IPS-11a (cell line): ENCODE results near the gene EYA4.

Experiments used
- H3K4me3 ChIP-seq: one replicate; pipeline ENCODE4 v1.5.1; 2013; ENCODE audit warnings: low read depth, low read length, control low read depth

The EYA4 gene, protein sequence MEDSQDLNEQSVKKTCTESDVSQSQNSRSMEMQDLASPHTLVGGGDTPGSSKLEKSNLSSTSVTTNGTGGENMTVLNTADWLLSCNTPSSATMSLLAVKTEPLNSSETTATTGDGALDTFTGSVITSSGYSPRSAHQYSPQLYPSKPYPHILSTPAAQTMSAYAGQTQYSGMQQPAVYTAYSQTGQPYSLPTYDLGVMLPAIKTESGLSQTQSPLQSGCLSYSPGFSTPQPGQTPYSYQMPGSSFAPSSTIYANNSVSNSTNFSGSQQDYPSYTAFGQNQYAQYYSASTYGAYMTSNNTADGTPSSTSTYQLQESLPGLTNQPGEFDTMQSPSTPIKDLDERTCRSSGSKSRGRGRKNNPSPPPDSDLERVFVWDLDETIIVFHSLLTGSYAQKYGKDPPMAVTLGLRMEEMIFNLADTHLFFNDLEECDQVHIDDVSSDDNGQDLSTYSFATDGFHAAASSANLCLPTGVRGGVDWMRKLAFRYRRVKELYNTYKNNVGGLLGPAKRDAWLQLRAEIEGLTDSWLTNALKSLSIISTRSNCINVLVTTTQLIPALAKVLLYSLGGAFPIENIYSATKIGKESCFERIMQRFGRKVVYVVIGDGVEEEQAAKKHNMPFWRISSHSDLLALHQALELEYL

DNA sequence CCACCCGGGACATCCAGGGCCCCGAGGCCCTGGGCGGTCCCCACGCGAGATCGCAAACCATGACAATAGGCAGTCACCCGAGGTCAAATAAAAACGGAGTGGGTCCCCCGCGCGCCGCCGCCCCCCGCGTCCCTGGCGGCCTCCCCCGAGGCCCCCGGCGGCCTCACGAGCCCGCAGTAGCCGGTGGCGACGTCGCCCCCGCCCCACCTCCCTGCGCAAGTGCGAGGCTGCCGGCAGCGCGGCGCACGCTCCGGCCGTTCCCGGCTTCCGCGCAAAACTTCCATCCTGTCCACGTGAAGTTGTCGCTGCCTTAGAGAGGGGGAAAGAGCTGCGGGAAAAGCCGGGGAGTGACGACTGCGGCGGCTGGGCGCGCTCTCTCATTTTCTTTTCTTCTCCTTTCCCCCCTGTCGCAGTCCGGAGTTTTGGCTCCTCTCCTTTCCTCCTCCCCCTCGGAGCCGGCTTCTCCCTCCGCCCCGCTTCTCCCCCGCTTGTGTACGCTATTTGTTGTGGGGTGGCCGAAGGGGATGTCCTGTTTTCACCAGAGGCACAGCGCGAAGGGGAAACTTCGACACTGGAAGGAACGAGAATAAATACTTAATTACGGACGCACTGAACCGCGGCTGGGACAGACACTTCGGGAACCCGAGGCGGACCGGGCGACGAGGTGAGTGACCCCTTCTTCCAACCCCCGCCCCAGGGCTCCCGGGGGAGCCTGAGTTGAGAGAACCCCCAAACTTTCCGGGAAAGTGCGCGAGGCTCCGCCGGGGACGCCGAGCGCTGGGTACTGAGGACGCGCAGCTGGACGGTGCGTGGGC lies at the start of gene EYA4:
EYA4 (plus strand) TSS at position 272 of the 815 bp plus-strand sequence. CDS start 33,424 bp downstream, outside the sequence.
- H3K4me3 ChIP-seq: peak within 1 kb of the TSS; percentile 56

DNA sequence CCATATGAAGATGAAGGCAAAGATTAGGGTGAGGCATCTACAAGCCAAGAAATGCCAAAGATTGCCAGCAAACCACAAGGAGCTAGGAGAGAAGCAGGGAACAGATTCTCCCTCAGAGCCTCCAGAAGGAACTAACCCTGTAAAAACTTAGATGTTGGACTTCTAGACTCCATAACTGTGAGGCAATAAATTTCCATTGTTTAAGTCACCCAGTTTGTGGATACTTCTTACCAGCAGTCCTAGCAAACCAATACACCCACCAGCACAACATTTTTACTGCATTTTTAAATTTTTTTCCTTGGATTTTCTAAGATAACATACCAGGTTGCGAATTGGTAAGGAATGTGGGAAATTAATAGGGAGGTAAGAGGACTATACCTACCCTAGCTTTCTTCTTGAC lies 47.8 kb upstream of the EYA4 start:
- no peak overlapping the region for H3K4me3 ChIP-seq

DNA sequence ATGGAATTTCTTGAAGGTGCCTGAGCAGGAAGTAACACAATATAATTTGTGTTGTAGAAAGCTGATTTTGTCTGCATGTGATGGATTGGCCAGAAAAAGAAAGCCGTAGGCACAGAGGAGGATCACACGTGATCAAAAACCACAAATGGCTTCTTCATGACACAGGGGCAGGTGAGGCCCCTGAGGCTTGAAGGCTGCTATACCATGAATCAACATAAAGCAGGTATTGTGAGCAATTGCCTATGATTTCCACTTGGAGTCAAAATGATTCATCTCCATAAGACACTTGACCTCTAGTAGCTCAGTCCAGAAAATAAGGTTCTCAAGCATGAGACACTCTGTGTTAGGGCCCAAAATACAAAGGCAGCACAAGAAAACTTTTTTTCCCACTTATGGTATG lies 42.4 kb upstream of the EYA4 start:
- H3K4me3 ChIP-seq: no peak overlapping the region

DNA sequence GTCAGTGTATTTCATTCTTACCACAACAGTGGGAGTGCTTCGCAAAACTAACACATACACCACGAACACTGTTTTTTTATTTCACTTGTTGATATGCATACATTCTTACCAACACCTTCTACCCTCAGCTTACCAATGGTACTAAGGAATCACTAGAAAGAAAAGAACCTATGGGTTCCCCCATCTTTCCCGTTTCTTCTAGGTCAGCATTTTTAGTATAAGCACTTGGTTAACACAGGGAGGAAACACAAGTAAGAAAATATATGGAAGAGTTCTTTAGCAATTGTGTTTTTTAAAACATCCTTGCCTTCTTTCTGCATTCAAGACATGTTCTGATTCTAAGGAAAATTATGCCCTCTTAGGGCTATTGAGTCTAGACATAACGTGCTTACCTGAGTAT lies 39.9 kb upstream of the EYA4 start:
- no peak overlapping the region for H3K4me3 ChIP-seq

DNA sequence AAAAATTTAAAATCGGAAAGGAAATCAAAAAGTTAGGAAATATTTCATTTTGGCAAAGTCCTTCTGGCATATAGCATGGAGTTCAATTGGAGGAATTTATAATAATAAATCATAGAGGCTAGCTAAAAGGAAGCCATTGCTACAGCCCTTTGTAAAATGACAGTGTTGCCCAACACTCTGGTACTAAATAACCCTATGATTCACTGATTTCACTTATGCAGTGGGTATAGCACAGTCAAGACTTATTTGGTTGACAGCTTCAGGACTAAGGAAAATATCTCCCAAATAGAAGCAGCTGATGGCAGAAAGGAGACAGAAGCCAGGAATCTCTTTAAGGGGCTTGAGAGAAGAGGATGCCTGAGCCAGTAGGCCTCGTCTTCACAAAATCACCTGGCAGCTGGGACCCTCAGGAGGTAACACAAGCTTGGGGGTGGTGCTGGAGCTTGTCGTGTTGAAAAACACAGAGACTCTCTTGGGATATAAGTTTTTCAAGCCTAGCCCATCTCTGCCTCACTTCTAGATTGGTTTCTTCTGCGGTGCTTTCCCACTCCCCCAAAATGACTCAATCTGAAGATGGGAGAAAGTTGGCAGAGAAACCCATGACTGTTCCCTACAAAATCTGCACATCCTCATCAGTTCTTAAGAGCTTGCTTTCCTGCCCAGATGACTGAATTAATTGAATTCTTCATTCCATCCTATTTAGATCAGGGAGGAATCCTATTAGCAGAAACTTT lies 38.4 kb upstream of the EYA4 start:
- no peak overlapping the region for H3K4me3 ChIP-seq

DNA sequence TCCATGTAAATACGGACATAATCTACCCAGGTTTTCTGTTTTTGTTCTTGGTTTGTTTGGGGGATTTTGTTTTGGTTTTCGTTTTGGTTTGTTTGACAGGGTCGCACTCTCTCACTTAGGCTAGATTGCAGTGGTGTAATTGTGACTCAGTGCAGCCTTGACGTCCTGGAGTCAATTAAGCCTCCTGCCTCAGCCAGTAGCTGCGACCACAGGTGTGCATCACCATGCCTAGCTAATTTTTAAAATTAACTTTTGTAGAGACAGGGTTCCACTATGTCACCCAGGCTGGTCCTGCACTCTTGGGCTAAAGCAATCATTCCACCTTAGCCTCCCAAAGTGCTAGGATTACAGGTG lies 37.8 kb upstream of the EYA4 start:
- no peak overlapping the region for H3K4me3 ChIP-seq

DNA sequence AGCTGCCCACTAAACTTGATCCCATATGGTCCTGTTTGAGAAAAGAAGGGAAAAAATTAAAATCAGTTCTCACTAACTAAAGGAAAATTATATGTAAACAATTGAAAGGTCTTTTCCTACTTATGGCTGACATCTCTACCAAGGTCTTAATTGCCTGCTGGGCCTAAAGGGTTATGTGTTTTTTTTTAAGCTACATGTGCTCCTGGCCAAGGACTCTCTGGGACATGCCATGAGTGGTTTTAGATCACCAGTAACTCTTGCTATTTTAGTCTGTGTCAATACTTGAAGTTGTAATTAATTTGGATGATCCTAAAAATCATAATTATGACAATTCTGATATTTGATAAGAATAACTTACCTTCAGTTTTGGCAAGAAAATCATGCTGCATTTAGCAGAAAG lies 35.9 kb upstream of the EYA4 start:
- no peak overlapping the region for H3K4me3 ChIP-seq

DNA sequence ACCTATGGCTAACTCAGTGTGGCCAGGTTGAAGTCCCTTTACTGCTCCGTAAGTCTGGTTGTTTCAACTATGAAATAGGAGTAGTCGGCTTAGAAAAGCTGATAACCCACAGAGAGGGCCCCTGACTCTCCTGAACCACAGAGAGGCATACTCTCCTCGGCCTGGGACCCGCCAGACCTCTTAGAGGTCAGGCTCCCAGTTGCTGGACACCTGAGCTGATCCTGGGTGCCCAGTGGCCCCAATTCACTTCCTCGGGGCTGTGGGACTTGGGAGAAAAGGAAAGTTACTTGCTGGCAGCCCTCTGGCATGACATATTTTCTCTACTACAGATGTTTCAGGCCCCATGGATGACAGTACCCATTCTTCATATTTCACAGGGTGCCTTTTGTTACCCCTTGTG lies 34.2 kb upstream of the EYA4 start:
- H3K4me3 ChIP-seq: no peak overlapping the region

DNA sequence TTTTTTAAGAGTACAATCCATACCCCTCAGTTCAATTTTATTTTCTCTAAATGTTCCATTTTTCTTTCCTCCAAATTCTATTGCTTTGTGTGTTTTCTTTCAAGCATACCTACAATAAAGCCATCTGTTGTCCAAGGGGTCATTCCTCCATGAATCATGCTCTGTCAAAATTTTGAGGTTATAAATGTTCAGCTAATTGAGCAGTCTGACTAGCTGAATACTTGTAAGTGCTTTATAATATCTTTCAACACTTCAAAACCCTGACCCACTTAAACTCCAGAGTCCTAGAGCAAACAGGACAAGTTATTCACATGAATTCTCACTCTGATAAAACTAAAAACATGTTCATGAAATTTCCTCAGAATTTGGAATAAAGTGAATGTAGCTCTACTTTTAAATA lies 33.4 kb upstream of the EYA4 start:
- no peak overlapping the region for H3K4me3 ChIP-seq

DNA sequence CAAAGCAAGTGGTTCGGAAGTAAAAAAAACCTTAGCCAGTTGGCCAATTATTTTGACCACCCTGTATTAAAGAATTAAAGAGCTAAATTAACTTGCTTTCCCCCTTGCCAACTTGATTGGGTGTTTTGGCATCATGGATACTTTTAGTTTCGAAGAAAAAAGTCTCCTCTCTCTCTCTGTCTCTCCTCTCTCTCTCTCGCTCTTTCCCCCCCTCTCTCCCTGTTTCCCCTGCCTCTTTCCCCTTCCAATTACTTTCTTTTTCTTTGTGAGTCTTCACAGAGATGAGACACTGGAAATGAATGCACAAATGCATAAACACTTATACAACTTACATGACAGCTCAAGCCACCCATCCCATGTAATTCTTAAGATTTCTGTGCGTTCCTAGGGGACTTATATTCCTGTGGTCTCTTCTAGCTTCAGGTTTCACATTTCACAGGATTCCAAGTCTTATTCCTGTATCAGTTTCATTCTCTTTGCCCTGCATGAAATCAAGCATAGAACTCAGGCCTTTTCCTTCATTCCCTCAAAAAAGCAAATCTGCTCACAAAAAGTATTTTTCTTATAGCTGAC lies 32.9 kb upstream of the EYA4 start:
- H3K4me3 ChIP-seq: no peak overlapping the region

DNA sequence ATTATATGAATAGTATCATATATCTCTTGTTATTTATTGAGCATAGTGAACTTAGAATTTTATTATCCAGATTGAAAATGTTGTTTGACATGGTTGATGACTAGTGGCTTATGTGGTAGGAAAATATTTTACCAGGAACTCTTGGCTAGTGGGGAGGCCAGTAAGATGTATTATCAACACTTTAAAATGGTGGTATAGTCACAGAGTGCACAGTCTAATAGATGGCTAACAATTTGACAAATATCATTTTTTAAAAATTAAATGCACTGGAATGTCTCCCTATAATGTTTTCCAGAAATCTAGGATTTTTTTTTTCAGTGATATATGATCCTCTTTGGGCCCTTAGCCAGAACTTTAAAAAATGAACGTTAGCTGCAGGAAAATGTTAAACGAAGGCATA lies 26.9 kb upstream of the EYA4 start:
- H3K4me3 ChIP-seq: no peak overlapping the region

DNA sequence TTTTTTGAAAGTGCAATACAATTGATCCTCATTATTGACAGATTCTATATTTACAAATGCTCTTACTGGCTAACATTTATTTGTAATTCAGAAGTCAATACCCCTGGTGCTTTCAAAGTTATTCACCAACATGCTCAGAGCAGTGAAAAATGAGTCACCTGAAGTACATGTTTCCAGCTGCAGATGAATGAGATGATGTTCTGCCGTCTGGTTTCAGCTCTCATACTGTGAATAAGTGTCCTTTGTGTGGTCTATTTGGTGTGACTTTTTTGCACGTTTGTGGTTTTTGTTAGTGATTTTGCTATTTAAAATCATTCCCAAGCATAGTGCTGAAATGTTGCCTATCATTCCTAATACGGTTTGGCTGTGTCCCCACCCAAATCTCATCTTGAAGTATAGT lies 22.3 kb upstream of the EYA4 start:
- no peak overlapping the region for H3K4me3 ChIP-seq

DNA sequence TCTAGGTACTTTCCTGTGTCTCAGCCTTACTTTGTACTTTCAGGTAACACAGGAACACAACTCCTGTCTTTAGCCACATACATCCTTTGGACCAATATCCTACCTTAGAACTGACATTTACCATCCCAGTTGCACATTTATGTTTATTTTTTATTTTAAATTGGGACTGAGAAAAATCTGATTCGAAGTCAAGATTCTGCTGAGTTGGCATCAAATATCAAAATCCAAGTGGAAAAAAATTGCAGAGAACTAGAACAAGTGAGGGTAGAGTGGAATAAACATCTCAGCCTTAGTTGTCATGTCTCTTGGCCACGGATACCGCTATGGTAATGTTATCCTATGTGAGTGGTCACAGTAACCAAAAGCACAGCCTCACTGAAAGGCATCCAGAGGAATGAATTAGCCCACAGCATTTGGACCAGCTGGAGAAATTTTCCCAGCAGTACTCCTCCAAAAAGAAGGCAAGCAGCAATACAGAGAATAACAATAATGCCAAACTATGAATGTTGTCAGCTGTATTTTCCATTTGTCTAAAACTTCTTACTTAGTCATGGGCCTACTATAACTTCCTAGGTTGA lies 17.6 kb upstream of the EYA4 start:
- no peak overlapping the region for H3K4me3 ChIP-seq

DNA sequence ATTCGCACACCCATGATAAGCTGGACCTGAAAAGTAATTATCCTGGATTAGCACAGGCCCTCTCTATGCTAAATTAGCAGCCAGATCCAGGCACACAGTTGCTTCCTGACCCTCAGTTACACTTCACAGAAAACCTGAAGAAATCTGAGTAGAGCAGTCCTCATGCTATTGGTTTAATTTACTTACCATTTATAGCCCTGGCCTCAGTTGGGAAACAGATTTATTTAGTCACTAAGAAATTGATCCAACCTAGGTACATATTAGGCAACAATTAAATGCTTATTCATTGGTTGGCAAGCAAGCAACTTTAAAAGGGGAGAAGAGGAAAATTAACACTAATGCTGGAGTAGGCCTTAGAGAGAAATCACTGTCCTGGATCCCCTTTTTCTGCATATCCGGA lies 15.6 kb upstream of the EYA4 start:
- H3K4me3 ChIP-seq: no peak overlapping the region

DNA sequence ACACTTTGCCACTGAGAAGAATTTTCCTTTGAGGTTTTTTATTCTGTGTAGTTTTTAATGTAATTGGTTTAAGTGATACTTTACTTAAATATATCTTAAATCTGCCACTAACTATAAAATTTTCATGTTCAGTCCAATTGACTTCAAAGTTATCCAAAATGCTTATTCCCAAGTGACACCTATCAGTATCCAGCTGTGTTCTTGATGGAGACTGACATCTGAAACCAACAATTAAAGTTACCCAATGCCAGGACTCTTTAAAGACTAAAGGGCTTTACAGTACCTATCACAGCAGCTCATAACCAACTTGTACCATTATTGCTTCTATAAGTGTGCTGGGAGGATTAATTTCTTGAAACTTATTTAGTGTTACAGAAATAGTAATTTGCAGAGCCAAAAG lies 13.8 kb upstream of the EYA4 start:
- no peak overlapping the region for H3K4me3 ChIP-seq

DNA sequence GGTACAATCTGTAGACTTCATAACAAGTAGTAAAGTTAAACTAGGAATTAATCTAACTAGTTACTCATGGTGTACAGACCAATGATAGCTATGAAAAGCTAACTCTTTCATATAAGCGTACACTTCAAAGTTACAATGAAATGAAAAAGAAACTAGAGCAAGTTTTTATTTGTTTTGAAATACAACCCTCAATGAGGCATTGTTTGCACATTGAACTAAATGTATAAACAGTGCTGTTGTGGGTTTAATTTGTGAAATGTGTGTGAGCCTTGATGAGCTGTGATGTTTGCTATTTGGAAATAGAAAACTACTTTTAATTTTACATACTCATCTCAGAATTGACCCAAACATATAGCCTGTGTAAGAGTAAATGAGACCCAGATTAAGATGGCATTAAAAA lies 11.1 kb upstream of the EYA4 start:
- H3K4me3 ChIP-seq: no peak overlapping the region

DNA sequence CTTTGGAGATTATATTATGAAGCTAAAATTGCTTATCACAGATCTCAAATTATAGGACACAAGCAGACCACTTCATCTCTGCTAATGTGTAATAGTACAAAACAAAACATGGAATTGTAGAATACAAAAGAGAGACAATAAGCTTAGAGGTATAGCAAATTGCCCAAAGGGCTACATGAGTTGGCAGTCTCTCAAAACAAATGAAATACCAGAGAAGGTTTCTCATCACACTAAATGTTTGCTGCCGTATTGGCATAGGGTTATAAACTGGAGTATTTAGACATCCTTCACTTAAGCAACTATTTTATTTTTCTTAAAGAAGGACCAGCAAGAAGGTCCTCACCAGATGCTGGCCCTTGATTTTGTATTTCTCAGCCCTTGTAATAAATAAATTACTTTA lies 5.9 kb upstream of the EYA4 start:
- H3K4me3 ChIP-seq: no peak overlapping the region

DNA sequence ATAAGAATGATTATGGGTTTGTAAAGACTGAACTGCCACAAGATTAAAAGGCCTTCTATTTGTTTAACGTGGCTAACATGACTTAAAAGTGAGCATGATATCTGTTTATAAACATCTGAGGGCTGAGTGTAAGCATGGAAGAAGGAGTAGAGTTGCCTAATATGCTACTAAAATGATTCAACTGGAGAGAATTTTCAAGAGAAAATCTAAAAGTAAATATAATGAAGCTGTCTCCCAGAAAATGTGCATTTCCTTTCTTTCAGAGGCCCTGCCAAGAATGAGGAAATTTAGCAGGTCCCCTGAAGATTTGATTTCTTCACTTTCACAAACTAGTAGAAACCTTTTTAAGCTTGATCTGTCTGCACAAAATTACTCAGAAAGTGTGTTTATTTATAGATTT lies 4.2 kb upstream of the EYA4 start:
- no peak overlapping the region for H3K4me3 ChIP-seq

DNA sequence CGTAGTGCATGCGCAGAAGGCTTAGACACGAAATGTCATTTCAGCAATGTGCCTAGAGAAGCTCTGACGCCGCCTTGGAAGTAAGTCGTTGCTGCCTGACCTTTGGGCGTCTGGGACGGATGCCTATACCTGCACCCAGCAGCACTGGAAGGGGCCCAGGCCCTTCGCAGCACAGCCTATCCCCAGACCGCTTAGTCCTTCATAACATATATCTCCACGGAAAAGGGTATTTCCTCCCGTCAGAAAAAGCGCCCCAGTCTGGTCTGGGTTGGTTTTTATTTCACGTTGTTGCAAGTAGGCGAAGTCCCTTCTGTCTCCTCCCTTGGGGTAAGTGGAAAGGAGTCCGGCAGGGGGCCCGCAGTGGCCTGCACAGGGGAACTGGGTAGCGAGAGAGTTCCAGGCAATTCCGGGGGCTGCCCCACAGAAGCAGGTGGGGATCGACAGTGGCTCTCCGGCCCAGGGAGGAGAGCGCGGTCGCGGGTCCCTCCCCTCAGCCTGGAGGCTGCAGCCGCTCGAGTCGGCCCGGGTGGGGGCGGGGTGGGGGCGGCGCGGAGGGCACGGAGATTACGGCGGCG lies 559 bp upstream of the EYA4 start:
- peak overlapping the region; percentile 56 for H3K4me3 ChIP-seq
